Right lobe of liver (tissue), 4 donors: ENCODE measurements around the gene IDI1.

Source experiments
- CTCF ChIP-seq, 4 donors: fragments of 200-600 bp in 3 of 4; fragments of 450-650 bp in 1 of 4; IDR thresholded peaks; one replicate each; pipeline versions ENCODE4 v1.5.1 to v1.8.0; 2016 to 2022; ENCODE audit warnings: antibody characterized with exemption in 4 of 4, mild to moderate bottlenecking in 2 of 4
- POLR2A ChIP-seq: fragments of 450-650 bp; IDR thresholded peaks from one replicate; pipeline ENCODE4 v1.6.1; 2017; ENCODE audit warnings: antibody characterized with exemption, mild to moderate bottlenecking
- donor health status: DM: no; HTN: no; CAD: no.
- donor health status: DM: no; HTN: no; CAD: no.
- donor health status: DM: no; HTN: yes; CAD: no.

DNA sequence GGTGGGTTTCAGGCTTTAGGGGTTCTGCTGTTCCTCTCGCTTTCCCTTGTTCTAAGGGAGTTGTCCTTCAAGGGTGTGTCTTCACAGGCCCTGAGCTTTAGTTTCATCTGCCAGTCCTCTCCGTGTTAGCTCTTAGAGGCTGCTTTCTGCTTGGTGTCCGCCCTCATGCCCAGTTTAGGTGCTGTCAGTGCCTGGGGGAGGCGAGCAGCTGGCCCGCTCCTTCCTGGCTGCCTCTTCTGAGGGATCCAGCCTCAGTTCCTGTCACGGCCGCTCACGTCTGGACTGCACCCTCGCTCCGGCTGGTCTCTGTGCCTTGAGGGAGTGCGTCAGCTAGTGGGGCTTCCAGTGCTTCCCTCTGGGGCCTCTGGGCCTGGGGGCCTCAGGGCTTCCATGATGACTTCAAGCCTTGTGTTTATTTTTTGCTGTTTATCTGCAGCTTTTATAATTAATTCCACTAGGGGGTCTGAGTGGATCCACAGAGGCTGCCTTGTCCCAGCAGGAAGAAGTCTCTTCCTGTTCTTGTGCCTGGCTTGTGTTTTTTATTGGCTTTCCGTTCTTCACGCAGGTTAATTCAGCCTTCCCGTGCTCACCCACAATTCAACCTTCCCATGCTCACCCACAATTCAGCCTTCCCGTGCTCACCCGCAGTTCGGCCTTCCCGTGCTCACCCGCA, 40.2 kb upstream of the IDI1 start:
- TF ChIP-seq POLR2A: no peak
- TF ChIP-seq CTCF (IDR thresholded peaks at IDR 0.05): no peak
